ENCODE data around the gene MKRN2.
"Not testable (repeated sequence)": the region's sequence is repeated elsewhere in the genome, so short reads cannot be mapped to it uniquely, and the experiment has no call there.

The MKRN2 gene, protein sequence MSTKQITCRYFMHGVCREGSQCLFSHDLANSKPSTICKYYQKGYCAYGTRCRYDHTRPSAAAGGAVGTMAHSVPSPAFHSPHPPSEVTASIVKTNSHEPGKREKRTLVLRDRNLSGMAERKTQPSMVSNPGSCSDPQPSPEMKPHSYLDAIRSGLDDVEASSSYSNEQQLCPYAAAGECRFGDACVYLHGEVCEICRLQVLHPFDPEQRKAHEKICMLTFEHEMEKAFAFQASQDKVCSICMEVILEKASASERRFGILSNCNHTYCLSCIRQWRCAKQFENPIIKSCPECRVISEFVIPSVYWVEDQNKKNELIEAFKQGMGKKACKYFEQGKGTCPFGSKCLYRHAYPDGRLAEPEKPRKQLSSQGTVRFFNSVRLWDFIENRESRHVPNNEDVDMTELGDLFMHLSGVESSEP

DNA sequence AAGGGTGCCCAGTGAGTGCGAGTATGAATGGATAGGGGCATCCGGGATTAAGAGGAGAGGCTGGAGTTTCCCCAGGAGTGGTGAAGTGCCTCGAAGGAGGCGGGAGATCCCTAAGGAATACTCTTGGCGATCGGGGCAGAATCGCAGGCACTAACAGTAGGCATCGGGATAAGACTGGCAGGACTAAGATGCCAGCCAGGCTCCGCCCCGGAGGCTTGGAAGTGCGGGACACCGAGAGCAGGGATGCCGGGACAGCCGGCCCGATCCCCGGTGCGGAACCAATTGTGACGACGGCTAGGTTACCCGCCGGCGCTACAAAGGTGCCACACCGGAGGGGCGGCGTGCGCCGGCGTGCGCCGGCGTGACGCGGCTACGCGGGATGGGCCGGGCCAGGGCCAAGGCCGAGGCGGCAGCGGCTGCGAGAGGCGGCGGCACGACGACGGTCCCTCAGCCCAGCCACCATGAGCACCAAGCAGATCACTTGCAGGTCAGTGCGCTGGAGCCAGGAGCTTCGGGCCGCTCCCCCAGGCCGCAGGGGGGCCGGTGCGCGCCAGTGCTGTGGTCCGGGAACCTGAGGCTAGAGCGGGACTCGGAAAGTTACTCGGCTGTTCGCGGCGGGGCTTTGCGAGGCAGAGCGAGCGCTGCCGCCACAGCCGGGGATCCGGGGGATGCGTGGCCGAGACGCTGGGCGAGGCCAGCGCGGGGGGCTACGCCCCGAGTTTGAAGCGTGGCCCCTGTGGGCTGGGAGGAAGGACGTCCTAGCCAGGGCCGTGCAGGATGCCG is at the start of gene MKRN2:
Gene MKRN2 (plus strand): TSS at position 398 of the 783 bp plus-strand sequence. CDS start 64 bp downstream, at position 462.
- peak; percentile 60 for DNase-seq

DNA sequence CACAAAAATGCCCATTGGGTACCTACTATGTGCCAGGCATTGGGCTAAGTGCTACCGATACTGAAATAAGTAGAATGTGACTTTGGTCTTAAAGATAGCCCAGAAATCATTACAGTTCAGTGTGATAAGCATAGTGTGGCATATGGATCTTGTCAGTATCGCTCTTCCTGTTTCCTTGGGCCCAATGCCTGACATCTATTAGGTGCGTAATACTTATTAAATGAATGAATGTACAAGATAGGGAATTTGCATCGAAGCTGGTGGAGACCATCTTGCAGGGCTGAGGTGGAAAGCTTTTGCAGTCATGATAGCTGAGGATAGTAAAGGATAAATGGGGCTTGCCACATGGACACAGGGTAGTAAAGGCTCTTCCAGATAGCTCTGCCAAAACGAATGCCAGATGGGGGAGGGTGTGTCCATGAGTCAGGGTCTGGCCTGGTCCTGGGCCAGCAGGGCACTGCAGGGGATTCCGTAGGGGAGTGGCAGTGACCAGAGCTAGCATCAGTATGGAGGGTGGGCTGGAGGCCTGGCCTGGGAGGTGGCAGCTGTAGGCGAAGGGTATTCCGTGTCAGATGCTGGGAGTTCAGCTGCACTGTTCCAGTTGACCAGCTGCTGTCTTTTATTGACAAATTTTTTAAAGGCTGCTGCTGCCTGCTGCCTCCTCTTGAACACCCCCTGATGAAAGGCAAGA is 49.2 kb upstream of the MKRN2 start:
- no peak for DNase-seq

DNA sequence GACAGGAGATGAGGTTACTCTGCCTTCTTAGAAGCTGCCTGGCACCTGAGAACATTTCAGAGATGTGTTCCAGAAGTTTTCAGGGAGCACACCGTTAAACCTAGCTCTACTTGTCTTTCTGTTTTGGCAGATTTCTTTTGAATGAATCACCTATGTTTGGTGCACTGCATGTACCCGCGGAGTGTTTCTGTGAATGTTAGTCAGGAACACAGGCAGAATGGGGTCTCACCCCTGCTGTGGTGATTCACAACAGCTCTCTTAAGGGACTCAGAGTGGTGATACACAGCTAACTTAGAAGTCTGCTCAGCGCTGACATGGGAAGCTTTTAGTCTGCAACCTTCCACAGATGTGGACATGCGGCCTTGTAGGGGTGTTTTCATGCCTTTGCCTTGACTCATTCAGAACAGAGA is 48.6 kb upstream of the MKRN2 start:
- no peak for DNase-seq

DNA sequence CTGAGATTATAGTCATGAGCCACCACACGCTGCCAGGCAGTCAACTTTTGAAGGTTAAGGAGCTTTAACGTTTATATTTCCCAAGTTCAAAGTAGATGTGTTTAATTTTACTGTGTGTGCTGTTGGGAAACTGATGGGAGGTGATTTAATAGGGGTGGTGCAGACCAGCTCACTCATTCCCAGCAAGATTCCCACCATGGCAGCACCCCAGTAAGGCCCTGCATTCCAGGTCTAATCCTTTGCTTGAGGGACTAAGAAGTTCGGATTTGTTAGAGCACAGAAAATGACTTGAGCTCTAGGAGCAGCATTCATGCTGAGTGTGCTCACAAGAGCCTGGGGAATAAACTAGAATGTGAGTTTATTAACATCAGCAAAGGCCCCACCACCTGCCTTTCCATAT is 47.4 kb upstream of the MKRN2 start:
- no peak for DNase-seq

DNA sequence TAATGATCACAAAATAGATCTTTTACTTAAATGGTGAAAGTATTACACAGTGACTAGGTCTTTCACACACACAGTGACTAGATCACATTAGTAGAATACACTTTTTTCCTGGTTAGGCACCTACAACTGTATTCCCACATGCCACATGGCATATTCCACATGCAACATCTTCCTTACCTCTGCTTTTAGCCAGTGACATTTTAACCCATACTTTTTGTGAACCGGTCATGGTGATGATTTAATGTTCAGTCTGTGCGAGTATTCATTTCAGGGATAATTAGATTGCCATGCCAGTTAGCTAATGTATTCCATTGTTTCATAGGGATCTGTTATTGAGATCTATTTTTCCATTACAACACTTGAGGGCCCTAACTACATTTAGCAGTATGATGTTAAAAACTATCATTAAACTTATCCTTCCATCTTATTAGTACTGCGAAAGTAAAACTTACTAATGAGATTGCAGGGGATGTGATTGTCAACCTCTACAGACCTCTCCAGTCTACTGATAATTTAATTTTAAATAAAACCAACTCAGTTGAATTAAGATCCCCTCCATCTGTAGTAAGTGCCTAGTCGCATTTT is 44.3 kb upstream of the MKRN2 start:
- DNase-seq, result no peak

DNA sequence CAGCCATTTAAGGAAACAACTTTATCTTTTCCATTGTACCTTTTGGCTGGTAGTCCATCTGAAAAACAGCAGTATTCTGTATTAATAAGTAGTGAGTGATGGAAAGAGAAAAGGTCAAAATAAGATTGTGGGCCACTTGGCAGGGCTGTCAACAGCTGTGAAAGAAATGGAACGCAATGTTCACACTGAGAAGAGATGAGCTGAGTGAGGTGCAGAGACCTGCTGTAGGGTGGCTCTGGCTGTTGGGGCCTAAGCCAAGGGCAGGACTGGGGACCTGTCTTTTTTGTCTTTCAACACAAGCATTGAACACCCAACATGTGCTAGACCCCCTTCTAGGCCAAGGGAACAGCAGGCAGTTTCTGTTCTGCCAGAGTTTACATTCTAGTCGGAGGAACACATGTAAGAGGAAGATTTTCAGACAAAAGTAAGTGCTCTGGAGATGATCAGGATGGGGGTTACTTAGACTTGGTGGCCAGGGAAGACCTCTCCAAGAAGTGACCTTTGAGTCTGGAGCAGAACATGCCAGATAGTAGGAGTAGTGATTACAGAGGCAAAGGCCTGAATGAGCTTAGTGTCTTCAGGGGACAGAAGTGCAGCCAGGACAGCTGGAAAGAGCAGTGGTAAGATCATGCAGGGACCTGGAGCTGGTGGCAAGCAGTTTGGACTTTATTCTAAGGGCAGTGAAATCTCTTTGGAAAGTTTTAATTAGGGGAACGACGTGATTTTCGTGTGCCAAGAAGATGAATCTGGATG is 43.0 kb upstream of the MKRN2 start:
- no peak for DNase-seq

DNA sequence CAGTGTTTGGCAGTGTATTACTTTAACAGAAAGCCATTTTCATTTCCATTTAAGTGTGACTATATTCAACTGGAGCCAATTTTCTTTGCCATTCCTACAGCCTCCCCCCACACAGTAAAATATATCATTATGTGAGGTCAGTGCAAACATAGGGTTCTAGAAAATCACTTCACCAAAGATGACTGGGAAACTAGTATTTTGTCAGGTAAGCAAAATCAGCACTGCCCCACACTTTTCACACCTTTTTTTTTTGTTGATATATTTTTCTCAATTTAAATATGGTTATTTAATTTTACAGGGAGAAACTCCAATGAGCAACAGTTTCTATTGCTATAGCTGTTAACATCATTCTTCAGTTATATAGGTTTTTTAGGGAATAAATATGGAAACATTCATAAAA is 41.3 kb upstream of the MKRN2 start:
- DNase-seq, result no peak

DNA sequence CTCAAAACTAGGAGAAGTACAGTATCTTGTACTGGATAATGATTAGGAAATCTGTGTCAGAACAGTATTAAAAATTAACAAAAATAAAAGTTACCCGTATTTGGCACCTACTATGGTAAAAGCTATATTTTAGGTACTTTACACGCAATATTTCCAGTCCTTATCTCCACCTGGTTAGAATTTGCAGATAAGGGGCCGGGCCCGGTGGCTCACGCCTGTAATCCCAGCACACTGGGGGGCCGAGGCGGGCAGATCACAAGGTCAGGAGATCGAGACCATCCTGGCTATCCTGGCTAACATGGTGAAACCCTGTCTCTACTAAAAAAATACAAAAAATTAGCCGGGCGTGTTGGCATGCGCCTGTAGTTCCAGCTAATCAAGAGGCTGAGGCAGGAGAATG is 40.0 kb upstream of the MKRN2 start:
- DNase-seq, result no peak

DNA sequence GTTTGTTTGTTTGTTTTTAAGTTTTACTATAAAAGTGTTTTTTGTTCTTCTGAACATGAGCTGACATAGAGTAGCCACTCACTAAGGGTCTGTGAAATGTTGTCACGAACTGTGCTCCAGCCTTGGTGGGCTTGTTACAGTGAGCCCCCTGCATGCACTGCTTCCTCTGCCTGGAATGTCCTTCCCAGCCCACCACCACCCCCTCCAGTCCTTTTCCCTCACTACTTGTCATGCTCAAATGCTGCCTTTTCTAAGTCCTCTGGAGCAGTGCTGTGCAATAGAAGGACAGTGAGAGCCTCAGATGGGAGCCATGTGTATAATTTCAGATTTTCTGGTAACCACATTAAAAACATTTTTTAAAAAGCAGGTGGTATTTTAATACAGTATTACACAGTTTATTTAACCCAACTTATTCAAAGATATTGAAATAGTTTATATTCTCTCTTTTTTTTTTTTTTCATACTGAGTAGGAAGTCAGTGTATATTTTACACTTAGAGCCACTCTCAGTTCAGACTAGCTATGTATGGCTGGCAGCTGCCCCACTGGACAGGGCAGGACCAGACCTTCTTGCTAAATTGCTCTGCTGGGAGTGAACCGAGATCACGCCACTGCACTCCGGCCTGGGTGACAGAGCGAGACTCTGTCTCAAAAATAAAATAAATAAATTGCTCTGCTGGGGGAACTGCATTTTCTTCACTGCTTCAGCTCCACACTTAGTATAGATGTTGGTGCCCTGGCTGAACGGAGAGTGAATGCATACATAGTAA is 38.4 kb upstream of the MKRN2 start:
- no peak for DNase-seq

DNA sequence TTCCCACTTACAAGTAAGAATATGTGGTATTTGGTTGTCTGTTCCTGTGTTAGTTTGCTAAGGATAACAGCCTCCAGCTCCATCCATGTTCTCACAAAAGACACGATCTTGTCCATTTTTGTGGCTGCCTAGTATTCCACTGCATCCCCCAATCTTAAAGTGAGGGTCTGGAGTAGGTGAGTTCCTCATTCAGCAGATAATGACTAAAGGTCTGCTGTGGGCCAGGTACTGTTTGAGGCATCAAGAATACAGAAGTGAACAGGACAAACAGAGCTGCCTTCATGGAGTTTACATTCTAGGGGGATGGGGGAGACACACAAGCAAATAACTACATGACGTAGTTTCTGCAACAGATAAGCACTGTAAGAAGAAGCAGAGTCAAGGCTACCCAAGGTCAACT is 35.9 kb upstream of the MKRN2 start:
- no peak for DNase-seq

DNA sequence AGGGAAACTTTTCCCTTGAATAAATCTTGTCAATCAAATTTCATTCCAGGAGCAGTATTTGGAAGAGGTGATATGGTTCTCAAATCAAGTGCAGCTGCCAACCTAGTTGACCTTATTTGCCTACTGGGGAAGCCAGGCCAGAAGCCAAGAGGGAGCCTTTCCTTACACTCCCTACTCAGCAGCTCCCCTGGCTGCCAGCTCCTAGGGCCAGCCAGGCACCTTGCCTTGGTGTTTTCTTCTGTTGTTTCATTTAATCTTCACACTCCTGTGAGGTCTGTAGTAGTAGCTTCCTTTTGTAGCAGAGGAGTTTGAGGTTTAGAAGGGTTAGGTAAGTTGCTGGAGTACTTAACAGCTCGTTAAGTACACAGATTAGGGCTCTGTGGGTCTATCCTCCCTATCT is 34.2 kb upstream of the MKRN2 start:
- no peak for DNase-seq

DNA sequence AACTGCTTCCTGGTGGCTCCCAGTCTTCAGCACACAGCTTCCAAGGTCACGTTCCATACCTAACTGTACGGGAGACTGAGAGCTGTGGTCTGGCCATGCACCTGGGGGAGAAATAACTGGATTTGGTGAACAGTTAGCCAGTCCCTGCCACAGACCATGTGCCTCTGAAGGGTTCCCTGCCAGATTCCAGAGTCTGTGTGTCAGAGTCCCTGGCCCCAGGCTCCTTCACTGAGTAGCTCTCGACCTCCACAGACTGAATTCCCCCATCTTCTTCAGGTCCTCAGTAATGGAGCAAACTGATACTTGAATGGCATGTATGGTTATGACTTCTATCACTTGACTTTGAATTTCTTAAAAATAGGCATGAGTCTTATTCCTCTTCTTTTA is 29.1 kb upstream of the MKRN2 start:
- DNase-seq, result no peak

DNA sequence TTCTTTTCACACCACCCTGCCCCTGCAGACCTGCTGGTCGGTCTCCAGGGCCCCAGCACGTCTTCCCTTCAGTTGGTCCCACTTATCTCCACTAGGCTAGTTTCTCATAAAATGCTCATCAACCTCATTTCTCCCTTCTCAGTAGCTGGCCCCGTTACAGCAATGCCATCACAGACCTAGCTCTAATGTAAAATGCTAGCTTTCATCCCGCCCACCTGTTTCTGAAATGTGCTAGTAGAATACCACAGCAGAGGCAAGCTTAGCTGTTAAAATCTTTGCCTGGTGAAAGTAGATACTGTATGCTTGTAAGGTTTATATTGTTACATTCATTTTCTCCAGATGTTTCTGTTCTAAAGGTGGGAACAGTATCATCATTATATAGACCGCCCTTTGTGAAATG is 24.7 kb upstream of the MKRN2 start:
- DNase-seq, result no peak

DNA sequence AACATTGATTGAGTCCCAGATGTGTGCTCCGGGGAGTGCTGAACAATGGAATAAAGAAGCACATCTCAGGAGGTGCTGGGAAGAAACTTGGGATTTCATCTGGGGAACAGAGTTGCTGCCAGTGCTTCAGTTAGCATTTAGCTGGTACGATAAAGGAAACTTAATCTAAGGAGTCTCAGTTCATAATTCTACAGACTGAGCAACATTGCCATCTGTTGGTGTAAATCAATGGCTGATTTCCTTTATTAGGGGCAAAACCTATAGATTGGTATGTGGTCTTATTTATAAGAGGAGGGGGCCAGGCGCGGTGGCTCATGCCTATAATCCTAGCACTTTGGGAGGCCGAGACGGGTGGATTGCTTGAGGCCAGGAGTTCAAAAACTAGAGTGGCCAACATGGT is 20.5 kb upstream of the MKRN2 start:
- no peak for DNase-seq

DNA sequence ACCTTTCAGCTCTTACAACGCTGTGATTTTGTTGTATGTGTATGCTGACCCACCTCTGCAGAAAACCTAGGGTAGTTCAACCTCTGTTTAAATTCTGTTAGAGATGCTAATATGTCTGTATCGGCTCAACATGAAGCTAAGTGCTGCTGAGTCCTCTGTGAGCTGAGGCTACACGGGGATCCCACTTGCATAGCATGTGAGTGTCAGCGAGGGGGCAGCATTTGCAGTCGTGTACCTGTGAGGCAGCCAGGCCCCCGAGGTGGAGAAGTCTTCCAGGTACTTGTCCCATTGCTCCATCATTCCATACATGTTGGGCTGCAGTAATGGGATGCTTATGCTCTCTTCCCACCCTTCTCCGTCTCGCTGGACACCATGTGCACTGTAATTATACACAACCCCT is 15.3 kb upstream of the MKRN2 start:
- DNase-seq, result no peak

DNA sequence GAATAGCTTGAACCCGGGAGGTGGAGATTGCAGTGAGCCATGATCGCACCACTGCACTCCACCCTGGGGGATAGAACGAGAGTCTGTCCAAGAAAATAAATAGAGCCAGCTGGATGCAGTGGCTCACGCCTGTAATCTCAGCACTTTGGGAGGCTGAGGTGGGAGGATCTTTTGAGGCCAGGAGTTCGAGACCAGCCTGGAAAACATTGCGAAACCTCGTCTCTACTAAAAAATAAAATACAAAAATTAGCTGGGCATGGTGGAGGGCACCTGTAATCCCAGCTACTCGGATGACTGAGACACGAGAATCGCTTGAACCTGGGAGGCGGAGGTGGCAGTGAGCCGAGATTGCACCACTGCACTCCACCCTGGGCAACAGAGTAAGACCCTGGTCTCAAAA is 13.4 kb upstream of the MKRN2 start:
- not testable (repeated sequence) for DNase-seq

DNA sequence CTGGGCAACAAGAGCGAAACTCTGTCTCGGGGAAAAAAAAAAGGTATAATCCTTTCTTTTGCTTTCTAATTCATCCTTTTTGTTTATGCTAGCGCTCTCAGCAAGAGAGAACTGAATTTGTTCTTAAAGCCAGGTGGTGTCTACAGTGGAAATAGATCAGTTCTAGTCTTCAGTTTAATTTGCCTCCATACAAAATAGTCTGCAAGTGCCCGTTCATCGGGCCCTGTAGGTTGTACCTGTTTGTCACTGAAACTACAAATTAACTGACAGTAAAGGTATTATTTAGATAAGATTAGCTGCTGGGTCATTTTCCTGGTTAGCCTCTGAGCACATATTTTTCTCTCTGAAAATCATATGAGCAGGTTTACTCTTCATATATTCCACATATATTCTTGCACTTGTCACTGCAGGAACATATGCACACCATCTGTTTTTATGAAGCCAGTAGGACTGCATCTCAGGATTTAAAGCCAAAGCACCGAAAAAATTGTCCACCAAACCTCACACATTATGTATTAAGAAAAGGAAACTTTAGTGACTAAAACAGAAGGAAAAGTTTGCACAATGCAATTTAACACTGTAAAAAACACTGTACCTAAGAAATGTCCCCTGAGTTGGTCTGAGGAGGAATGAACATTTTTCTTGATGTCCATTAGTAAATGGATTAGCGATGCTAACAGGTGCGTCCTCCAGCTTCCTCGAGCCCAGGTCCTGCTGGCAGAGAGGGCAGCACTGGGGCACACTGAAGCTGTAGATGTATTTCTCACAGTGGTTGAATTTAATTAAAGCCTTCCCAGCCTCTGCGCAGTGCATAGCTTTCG is 12.0 kb upstream of the MKRN2 start:
- no peak for DNase-seq

DNA sequence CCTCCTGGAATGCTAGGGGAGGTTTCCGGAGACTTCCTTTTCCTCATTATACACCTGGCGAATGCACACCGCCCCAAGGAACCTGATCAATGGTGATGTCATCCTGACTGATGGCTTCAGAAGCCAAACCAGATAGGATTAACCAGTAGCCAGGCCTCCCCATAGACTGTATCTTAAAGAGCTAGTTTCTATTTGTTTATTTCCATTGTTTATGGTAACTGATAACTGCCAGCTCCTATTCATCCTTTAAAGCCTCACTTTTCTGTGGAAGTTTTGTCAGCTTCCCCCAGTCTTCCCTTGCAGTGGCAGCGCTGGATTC is 11.5 kb upstream of the MKRN2 start, which contains the start of gene MKRN2OS:
Gene MKRN2OS (minus strand): TSS at position 27 of the 319 bp plus-strand sequence. CDS start 35 bp downstream, outside the sequence.
- no peak for DNase-seq

DNA sequence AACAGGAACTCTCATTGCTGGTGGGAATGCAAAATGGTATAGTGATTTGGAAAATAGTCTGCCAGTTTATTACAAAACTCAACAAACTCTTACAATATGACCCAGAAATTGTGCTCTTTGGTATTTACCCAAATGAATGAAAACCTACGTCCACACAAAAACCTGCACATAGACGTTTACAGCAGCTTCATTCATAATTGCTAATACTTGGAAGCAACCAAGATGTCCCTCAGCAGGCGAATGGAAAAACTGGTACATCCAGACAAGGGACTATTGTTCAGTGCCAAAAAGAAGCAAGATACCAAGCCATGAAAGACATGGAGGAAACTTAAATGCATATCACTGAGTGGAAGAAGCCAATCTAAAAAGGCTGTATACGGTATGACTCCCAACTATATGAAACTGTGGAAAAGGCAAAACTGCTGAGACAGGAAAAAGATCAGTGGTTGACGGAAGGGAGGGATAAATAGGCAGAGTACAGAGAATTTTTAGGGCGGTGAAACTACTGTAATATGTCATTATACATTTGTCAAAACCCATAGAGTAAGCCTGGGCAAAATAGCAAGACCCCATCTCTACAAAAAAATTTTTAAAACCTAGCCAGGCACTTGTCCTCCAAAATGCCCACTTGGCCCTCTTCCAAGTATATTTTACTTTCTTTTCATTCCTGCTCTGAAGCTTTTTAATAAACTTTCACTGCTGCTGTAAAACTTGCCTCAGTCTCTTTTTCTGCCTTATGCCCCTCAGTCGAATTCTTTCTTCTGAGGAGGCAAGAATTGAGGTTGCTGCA is 6.7 kb upstream of the MKRN2 start:
- DNase-seq, result no peak

DNA sequence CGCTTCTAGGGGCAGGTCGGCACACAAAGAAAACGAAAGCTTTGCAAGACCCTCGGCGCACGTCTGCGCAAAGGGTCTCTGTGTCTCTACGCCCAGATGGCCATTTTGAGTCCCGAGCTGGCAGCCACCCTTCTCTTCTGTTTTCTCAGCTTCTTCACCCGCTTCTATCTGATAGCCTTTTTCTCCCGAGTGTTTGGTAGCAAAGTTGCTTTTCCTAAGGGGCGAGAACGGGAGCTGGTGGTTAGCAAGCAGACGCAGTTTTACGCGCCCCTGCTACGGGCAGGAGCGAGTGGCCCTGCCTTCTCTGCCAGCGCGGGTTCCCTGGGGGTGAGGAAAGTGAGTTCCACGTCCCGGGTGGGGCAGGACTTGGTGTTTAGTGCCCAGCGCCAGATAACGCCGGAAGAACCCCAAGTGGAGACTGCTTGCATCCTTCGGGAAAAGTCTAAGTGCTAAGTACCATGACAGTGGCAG is 2.9 kb upstream of the MKRN2 start:
- DNase-seq, result peak; percentile 41

Measured in NCI-H1105 treated with DMSO at 0.1 percent for 48 hours (cell line).